Esophagus muscularis mucosa (tissue), 3 donors: ENCODE measurements around the gene SLC35F4.

ENCODE experiments used
- POLR2A ChIP-seq: fragments of 450-650 bp; IDR thresholded peaks from one replicate; pipeline ENCODE4 v1.6.1; 2017; ENCODE audit warnings: antibody characterized with exemption, moderate library complexity, mild to moderate bottlenecking, low read depth
- TF ChIP-seq, protein P1 (sequence below), 3 experiments: fragments of 200-600 bp in 2 of 3; fragments of 450-650 bp in 1 of 3; sonication (generic) in 2 of 3; IDR thresholded peaks; one replicate each; pipeline ENCODE4 v1.5.1; 2017 to 2019; ENCODE audit warnings: antibody characterized with exemption in 3 of 3, mild to moderate bottlenecking in 2 of 3, moderate library complexity in 1 of 3

DNA sequence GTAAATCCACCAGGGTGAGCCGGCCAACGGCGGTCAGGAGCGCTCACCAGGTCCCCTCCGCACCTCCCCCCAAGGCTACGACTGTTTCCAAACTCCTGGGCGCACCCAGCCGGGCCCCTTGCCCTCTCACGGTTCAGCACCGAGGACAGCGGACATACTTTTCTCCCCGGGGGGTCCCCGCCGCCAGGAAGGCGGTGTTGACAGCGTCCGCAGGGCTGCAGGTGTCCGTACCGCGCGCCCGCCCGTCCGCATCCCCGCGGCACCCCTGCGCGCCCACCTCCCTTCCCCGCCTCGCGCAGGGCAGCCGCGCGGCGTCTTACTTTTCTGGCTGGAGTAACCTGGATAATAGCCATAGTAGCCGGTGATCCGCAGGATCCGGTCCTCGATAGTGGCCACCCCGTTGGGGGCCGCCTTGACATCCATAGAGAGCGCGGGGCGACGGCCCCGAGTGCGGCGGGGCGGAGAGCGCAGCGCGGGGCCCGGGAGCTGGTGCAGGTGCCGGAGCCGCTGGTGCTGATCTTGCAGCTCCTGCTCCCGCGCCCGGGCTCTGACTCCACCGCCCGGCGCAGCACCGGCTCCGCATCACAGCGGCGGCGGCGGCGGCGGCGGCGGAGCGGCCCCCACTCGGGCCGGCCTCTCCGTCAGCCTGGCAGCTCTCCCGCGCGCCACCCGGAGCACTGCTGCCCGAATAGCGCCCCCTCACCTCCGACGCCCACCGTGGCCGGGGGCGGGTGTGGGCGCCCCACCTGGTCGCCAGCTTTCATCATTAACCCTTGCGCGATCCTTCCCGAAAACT is at the start of gene SLC35F4:
- no peak for TF ChIP-seq POLR2A
- TF ChIP-seq, protein P1, sequence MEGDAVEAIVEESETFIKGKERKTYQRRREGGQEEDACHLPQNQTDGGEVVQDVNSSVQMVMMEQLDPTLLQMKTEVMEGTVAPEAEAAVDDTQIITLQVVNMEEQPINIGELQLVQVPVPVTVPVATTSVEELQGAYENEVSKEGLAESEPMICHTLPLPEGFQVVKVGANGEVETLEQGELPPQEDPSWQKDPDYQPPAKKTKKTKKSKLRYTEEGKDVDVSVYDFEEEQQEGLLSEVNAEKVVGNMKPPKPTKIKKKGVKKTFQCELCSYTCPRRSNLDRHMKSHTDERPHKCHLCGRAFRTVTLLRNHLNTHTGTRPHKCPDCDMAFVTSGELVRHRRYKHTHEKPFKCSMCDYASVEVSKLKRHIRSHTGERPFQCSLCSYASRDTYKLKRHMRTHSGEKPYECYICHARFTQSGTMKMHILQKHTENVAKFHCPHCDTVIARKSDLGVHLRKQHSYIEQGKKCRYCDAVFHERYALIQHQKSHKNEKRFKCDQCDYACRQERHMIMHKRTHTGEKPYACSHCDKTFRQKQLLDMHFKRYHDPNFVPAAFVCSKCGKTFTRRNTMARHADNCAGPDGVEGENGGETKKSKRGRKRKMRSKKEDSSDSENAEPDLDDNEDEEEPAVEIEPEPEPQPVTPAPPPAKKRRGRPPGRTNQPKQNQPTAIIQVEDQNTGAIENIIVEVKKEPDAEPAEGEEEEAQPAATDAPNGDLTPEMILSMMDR (IDR thresholded peaks at IDR 0.05) = no peak
